GM19239 (cell line): ENCODE measurements around the gene RFC5.
"Not testable (repeated sequence)": the region's sequence is repeated elsewhere in the genome, so short reads cannot be mapped to it uniquely, and the experiment has no call there.

Experiments
- DNase-seq: peaks from one replicate; pipeline ENCODE4 v3.0.0; 2011; ENCODE audit warnings: low spot score; ENCODE audit not compliant: insufficient read length
- FAIRE-seq: peaks from 2 replicates; lab custom pipeline; 2011; peaks lifted over from hg19 to GRCh38; lab: Jason Lieb, UNC

Gene RFC5

GRCh38 chr12:118016424-118017264, at the start of gene RFC5:
Gene RFC5 (plus strand): TSS chr12:118016703. CDS start chr12:118016828, 125 bp downstream.
- DNase-seq (peak; percentile 94), FAIRE-seq (peak; percentile 92)

GRCh38 chr12:117967043-117967442, 49.5 kb upstream of the RFC5 start:
- DNase-seq (no peak), FAIRE-seq (no peak)

- FAIRE-seq (no peak), DNase-seq (no peak)
Observed at GRCh38 chr12:117967512-117967911, 49.0 kb upstream of the RFC5 start.

- DNase-seq (no peak), FAIRE-seq (no peak)
Observed at GRCh38 chr12:117968151-117968789, 48.2 kb upstream of the RFC5 start.

GRCh38 chr12:117968826-117969659, 47.5 kb upstream of the RFC5 start, which contains the start of gene KSR2:
Gene KSR2 (minus strand): TSS chr12:117968990. CDS start chr12:117968255, 735 bp downstream.
- DNase-seq (peak; percentile 39), FAIRE-seq (no peak)

GRCh38 chr12:117970334-117970733, 46.2 kb upstream of the RFC5 start:
- DNase-seq (no peak), FAIRE-seq (no peak)

GRCh38 chr12:117972301-117972700, 44.2 kb upstream of the RFC5 start:
- FAIRE-seq (no peak), DNase-seq (no peak)

GRCh38 chr12:117975006-117975405, 41.5 kb upstream of the RFC5 start:
- FAIRE-seq (no peak), DNase-seq (no peak)

- DNase-seq = no peak
- FAIRE-seq = no peak
Observed at GRCh38 chr12:117977373-117977772, 39.1 kb upstream of the RFC5 start.

- DNase-seq = no peak
- FAIRE-seq = no peak
Observed at GRCh38 chr12:117980616-117981015, 35.9 kb upstream of the RFC5 start.

- FAIRE-seq = no peak
- no peak for DNase-seq
Observed at GRCh38 chr12:117981267-117981666, 35.2 kb upstream of the RFC5 start.

GRCh38 chr12:117985182-117985581, 31.3 kb upstream of the RFC5 start:
- no peak for FAIRE-seq
- DNase-seq = no peak

- no peak for DNase-seq
- FAIRE-seq = no peak
Observed at GRCh38 chr12:117986705-117987469, 29.6 kb upstream of the RFC5 start.

- no peak for FAIRE-seq
Observed at GRCh38 chr12:117994551-117995438, 21.7 kb upstream of the RFC5 start.

GRCh38 chr12:117998719-117999118, 17.8 kb upstream of the RFC5 start:
- FAIRE-seq = no peak
- DNase-seq = no peak

More at GRCh38 chr12:117994551-117995438, 21.7 kb upstream of the RFC5 start:
- DNase-seq = no peak

- not testable (repeated sequence) for DNase-seq, FAIRE-seq
Observed at GRCh38 chr12:117999806-118000205, 16.7 kb upstream of the RFC5 start.

GRCh38 chr12:118010903-118011302, 5.6 kb upstream of the RFC5 start:
- DNase-seq = no peak
- FAIRE-seq = no peak

GRCh38 chr12:118011377-118011776, 5.1 kb upstream of the RFC5 start:
- FAIRE-seq = no peak
- no peak for DNase-seq

- FAIRE-seq (no peak), DNase-seq (no peak)
Observed at GRCh38 chr12:118011961-118012360, 4.5 kb upstream of the RFC5 start.
